ENCODE data around the gene NUDT3.

- TF ChIP-seq, protein P1, sequence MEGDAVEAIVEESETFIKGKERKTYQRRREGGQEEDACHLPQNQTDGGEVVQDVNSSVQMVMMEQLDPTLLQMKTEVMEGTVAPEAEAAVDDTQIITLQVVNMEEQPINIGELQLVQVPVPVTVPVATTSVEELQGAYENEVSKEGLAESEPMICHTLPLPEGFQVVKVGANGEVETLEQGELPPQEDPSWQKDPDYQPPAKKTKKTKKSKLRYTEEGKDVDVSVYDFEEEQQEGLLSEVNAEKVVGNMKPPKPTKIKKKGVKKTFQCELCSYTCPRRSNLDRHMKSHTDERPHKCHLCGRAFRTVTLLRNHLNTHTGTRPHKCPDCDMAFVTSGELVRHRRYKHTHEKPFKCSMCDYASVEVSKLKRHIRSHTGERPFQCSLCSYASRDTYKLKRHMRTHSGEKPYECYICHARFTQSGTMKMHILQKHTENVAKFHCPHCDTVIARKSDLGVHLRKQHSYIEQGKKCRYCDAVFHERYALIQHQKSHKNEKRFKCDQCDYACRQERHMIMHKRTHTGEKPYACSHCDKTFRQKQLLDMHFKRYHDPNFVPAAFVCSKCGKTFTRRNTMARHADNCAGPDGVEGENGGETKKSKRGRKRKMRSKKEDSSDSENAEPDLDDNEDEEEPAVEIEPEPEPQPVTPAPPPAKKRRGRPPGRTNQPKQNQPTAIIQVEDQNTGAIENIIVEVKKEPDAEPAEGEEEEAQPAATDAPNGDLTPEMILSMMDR (IDR thresholded peaks at IDR 0.05; ENCODE audit: insufficient read depth, low read depth, low read length): no peak
- TF ChIP-seq EZH2 (IDR thresholded peaks at IDR 0.05; ENCODE audit: insufficient read depth, low read length): no peak
These were observed 75.9 kb downstream of the NUDT3 start for GRCh38 chr6:34316431-34317171.

All from astrocyte (in vitro differentiated cells and primary cell).